ENCODE data around the gene CPT1B.
"Not testable (repeated sequence)": the region's sequence is repeated elsewhere in the genome, so short reads cannot be mapped to it uniquely, and the experiment has no call there.

DNA sequence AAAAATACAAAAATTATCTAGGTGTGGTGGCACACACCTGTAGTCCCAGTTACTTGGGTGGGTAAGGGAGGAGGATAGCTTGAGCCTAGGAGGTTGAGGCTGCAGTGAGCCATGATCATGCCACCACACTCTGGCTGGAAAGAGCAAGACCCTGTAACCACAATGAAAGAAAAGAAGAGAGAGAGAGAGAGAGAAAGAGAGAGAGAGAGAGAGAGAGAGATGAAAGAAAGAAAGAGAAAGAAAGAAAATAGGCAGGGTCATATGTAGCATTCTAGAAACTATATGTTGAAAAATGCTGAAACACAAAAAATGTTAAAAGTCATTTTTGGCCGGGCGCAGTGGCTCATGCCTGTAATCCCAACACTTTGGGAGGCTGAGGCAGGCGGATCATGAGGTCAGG, 36.1 kb upstream of the CPT1B start:
- not testable (repeated sequence) for TF ChIP-seq POLR2AphosphoS5 (IDR thresholded peaks at IDR 0.05); CTCF (IDR thresholded peaks at IDR 0.05); POLR2A (IDR thresholded peaks at IDR 0.05; ENCODE audit: low read depth)

Data from esophagus muscularis mucosa (tissue), 3 donors.